NB4 (cell line): ENCODE data around the gene BIRC6.

ENCODE experiments used
- MYC ChIP-seq: IDR thresholded peaks from 2 replicates; pipeline ENCODE4 v1.6.1; 2011; ENCODE audit warnings: low read depth, low read length
- POLR2A ChIP-seq: IDR thresholded peaks from 2 replicates; pipeline ENCODE4 v1.6.1; 2011; ENCODE audit warnings: mild to moderate bottlenecking; ENCODE audit not compliant: insufficient read length; ENCODE audit errors: extremely low read depth
- TF ChIP-seq, protein P1 (sequence below): IDR thresholded peaks from one replicate; pipeline ENCODE4 v1.5.1; 2012; ENCODE audit warnings: low read depth, low read length
- TF ChIP-seq, protein P2 (sequence below): IDR thresholded peaks from 2 replicates; pipeline ENCODE4 v1.6.1; 2011; ENCODE audit warnings: low read depth, low read length

DNA sequence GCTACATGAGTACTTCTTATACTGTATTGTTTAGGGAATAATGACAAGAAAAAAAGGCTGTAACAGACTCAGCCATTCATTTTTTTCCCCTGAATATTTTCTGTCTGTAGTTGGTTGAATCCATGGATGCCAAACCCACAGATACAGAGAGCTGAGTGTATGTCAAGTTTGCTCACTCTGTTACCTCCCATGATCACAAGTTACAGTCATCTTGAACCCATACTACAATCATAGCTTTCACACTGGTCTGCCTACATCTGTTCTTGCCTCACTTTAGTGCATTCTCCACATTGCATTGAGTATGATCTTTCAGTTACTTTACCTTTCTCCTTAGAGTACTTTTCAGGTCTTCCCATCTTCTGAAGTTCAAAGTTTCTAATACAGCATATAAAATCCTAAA lies 94.0 kb downstream of the BIRC6 start:
- TF ChIP-seq, protein P1, sequence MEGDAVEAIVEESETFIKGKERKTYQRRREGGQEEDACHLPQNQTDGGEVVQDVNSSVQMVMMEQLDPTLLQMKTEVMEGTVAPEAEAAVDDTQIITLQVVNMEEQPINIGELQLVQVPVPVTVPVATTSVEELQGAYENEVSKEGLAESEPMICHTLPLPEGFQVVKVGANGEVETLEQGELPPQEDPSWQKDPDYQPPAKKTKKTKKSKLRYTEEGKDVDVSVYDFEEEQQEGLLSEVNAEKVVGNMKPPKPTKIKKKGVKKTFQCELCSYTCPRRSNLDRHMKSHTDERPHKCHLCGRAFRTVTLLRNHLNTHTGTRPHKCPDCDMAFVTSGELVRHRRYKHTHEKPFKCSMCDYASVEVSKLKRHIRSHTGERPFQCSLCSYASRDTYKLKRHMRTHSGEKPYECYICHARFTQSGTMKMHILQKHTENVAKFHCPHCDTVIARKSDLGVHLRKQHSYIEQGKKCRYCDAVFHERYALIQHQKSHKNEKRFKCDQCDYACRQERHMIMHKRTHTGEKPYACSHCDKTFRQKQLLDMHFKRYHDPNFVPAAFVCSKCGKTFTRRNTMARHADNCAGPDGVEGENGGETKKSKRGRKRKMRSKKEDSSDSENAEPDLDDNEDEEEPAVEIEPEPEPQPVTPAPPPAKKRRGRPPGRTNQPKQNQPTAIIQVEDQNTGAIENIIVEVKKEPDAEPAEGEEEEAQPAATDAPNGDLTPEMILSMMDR, result no peak
- TF ChIP-seq POLR2A (no peak), MYC (no peak)
- TF ChIP-seq, protein P2, sequence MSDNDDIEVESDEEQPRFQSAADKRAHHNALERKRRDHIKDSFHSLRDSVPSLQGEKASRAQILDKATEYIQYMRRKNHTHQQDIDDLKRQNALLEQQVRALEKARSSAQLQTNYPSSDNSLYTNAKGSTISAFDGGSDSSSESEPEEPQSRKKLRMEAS, result no peak
